ENCODE measurements around the gene FANCC. TPM values are rescaled to one million over a fixed set of nuclear protein-coding genes. Genes with fewer than 3 reads are reported as not detected.

Gene FANCC
- total and polyA plus RNA-seq, 2 of the 4 experiments (the other 2 are of a cell fraction), result 4.7 to 6.3 TPM

- DNase-seq (no peak), ATAC-seq (ENCODE audit: low read depth) (no peak; the same call in 1 of the 2 replicates)
- Histone ChIP-seq H3K79me1 (ENCODE audit: low read depth in 1 of 2, low read length in 2 of 2) (peaks cover 41 to 94% of the 10 kb centered on the region in 2 experiments), H4K5ac (ENCODE audit: low read depth, low read length) (no peak overlapping the region), H2BK15ac (ENCODE audit: low read depth, low read length) (no peak overlapping the region), H2BK5ac (ENCODE audit: low read depth, low read length, poor library complexity, severe bottlenecking) (no peak overlapping the region), H3K4me3 (ENCODE audit: insufficient read depth, low read depth, low read length) (no peak overlapping the region), H3K9ac (ENCODE audit: low read depth, low read length) (no peak overlapping the region), H4K20me1 (ENCODE audit: insufficient read depth, low read length) (peaks cover 88% of the 10 kb centered on the region), H4K8ac (ENCODE audit: low read depth in 2 of 2, low read length in 2 of 2) (no peak overlapping the region), H3K27me3 (ENCODE audit: control insufficient read depth, insufficient read depth, low read length) (no peaks in the 10 kb centered on the region), H3K9me1 (ENCODE audit: insufficient read depth, low read length) (peaks cover 26% of the 10 kb centered on the region), H3K4me1 (ENCODE audit: control insufficient read depth, insufficient read depth, low read length) (peaks cover 19% of the 10 kb centered on the region), H3K27ac (ENCODE audit: insufficient read depth, low read length) (no peak overlapping the region), H2AFZ (replicated peaks; ENCODE audit: low read length, poor library complexity) (no peak overlapping the region), H3K14ac (replicated peaks; ENCODE audit: low read depth, low read length) (no peak overlapping the region), H2AK5ac (ENCODE audit: low read depth, low read length) (no peak overlapping the region), H2BK120ac (ENCODE audit: low read depth, low read length) (no peak overlapping the region), H2BK20ac (ENCODE audit: low read depth, low read length) (no peak overlapping the region), H3K56ac (ENCODE audit: extremely low read depth, insufficient read depth, low read length) (no peak overlapping the region), H3K9me3 (ENCODE audit: control insufficient read depth, insufficient read depth, low read length) (no peaks in the 10 kb centered on the region), H3K36me3 (ENCODE audit: control insufficient read depth, insufficient read depth, low read length) (peaks cover 61% of the 10 kb centered on the region), H4K91ac (ENCODE audit: insufficient read depth, low read depth, low read length) (no peak overlapping the region), H3K18ac (ENCODE audit: low read depth, low read length) (no peak overlapping the region), H3K4me2 (ENCODE audit: low read depth, low read length) (no peak overlapping the region), H3K4ac (ENCODE audit: low read depth, low read length) (no peak overlapping the region), H3K23ac (ENCODE audit: low read depth, low read length) (no peak overlapping the region), H2AK9ac (replicated peaks; ENCODE audit: low read depth, low read length, poor library complexity) (no peak overlapping the region)
- intact Hi-C loops (cut with micrococcal nuclease), result loop anchor here (5.0 kb wide), 1 partner anchor 397 kb away; no protein-coding TSS in a partner anchor
- ChIA-PET CTCF (no interaction called here), POLR2A (ENCODE audit: unreplicated experiment) (no interaction called here)
- in situ Hi-C loops (cut with MboI; ENCODE audit: low sequenced_read_pairs), result no loop called here
- 100% methylated on average over 3 of the region's 10 CpGs; no CpG with 5 or more reads in 1 of the 2 experiments for WGBS, 2 experiments (ENCODE audit: extremely low coverage in 2 of 2, insufficient read length in 1 of 2)
- BruUV-seq (replicated peaks), result no TSS peak
- TF ChIP-seq RCOR1 (IDR thresholded peaks at IDR 0.05; ENCODE audit: insufficient replicate concordance, low read length), result no peak
- TF ChIP-seq CTCF (conservative IDR thresholded peaks at IDR 0.05; ENCODE audit: low read depth, low read length), result no peak
- TF ChIP-seq POLR2A (IDR thresholded peaks at IDR 0.05; ENCODE audit: low read depth, low read length), result no peak
- TF ChIP-seq MAZ (IDR thresholded peaks at IDR 0.05; ENCODE audit: borderline replicate concordance, low read depth, low read length), result no peak
- no peak for TF ChIP-seq ELK1 (IDR thresholded peaks at IDR 0.05; ENCODE audit: borderline replicate concordance, low read depth, low read length)
- TF ChIP-seq MXI1 (IDR thresholded peaks at IDR 0.05; ENCODE audit: borderline replicate concordance, low read depth, low read length), result no peak
- TF ChIP-seq USF2 (IDR thresholded peaks at IDR 0.05; ENCODE audit: low read depth, low read length), result no peak
- TF ChIP-seq CHD1 (IDR thresholded peaks at IDR 0.05; ENCODE audit: low read depth, low read length), result no peak
- TF ChIP-seq SMC3 (IDR thresholded peaks at IDR 0.05; ENCODE audit: low read depth, low read length), result no peak
- TF ChIP-seq NFE2L2 (IDR thresholded peaks at IDR 0.05; ENCODE audit: low read depth, low read length), result no peak
- no peak for TF ChIP-seq FOS (IDR thresholded peaks at IDR 0.05; ENCODE audit: low read depth, low read length)
- TF ChIP-seq CEBPB (IDR thresholded peaks at IDR 0.05; ENCODE audit: low read depth, low read length), result no peak
- TF ChIP-seq RFX5 (IDR thresholded peaks at IDR 0.05; ENCODE audit: low read depth, low read length), result no peak
- no peak for TF ChIP-seq BHLHE40 (IDR thresholded peaks at IDR 0.05; ENCODE audit: low read depth, low read length)
- no peak for TF ChIP-seq RAD21 (IDR thresholded peaks at IDR 0.05; ENCODE audit: low read length)
- no peak for TF ChIP-seq MAFK (IDR thresholded peaks at IDR 0.05; ENCODE audit: low read depth, low read length)
- dilution Hi-C loops (cut with HindIII; ENCODE audit: low sequenced_read_pairs, unreplicated experiment), result no loop called here
Observed at GRCh38 chr9:95079461-95079860, 238.0 kb downstream of the FANCC start.

Data from IMR-90 (cell line).